Thyroid gland (tissue), 4 donors: Measurements from ENCODE around the gene SUN1.

ENCODE experiments used
- CTCF ChIP-seq, 6 experiments: fragments of 200-600 bp in 3 of 6; fragments of 450-650 bp in 3 of 6; sonication (generic) in 3 of 6; IDR thresholded peaks; one replicate each; pipeline ENCODE4 v1.5.1; 2016 to 2019; ENCODE audit warnings: antibody characterized with exemption in 6 of 6, mild to moderate bottlenecking in 2 of 6, inconsistent platforms in 1 of 6, moderate library complexity in 1 of 6
- POLR2A ChIP-seq, 2 donors: fragments of 450-650 bp; IDR thresholded peaks; one replicate each; pipeline ENCODE4 v1.6.1; 2017; ENCODE audit warnings: antibody characterized with exemption in 2 of 2, mild to moderate bottlenecking in 2 of 2, moderate library complexity in 1 of 2

GRCh38 chr7:849145-849544, 16.9 kb downstream of the SUN1 start:
- no peak for TF ChIP-seq POLR2A (IDR thresholded peaks at IDR 0.05)
- TF ChIP-seq CTCF (IDR thresholded peaks at IDR 0.05), result no peak
